Fibroblast of lung (primary cell): ENCODE measurements around the gene PTTG2.

Experiments
- CTCF ChIP-seq, 2 donors: IDR thresholded peaks in 1 of 2; conservative IDR thresholded peaks in 1 of 2; 1 replicate in 1 of 2; 2 replicates in 1 of 2; pipeline ENCODE4 v1.5.1; 2011 to 2012; ENCODE audit warnings: low read length in 2 of 2, control low read depth in 1 of 2, inconsistent platforms in 1 of 2, low read depth in 1 of 2, mild to moderate bottlenecking in 1 of 2
- EZH2 ChIP-seq: IDR thresholded peaks from 2 replicates; pipeline ENCODE4 v1.5.1; 2012; ENCODE audit warnings: low read length, control low read depth, mild to moderate bottlenecking; ENCODE audit errors: missing control alignments

DNA sequence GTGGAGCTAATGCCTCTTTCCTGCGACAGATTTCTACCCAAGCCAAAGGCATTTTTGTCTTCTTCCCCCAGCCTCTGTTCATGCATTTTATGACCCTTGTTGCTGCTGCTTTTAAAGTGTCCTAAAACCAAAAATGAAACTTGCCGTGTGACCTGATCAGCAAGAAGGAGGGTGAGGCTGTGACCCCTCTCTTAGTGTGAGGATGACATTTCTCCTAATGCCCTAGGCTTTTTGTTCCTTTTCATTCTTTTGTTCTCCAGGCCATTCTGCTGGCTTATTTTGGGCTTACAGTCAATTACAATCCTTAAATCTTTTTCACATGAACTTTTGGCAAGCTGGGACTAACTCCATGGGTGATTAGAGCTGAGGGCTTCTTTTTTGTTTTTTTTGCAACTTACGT, 34.4 kb downstream of the PTTG2 start:
- TF ChIP-seq CTCF (conservative IDR thresholded peaks at IDR 0.05 in 1 of 2, IDR thresholded peaks at IDR 0.05 in 1 of 2; ENCODE audit: low read depth in 1 of 2, low read length in 2 of 2): no peak
- no peak for TF ChIP-seq EZH2
